B cell (primary cell): ENCODE data around the gene KANK3. TPM values are rescaled to one million over a fixed set of nuclear protein-coding genes. Genes with fewer than 3 reads are reported as not detected.
A peak's percentile ranks its signal among the peaks of the same experiment; 100 is the strongest.

Experiments used
- ATAC-seq: fragments of 200-7000 bp; cut with Tn5 transposase; one replicate; pipeline ENCODE4 v1.10.0; 2021; ENCODE audit warnings: low read depth, mild to moderate bottlenecking, moderate number of reproducible peaks, moderate library complexity
- CTCF ChIA-PET: fragments of 350-600 bp; sonication (Branson Sonifier 250); formaldehyde crosslinking; loops from one replicate; lab custom pipeline; 2021; ENCODE audit warnings: antibody characterized with exemption, inconsistent platforms; lab: Charles Lee
- POLR2A ChIA-PET: fragments of 350-600 bp; sonication (Branson Sonifier 250); formaldehyde crosslinking; loops from one replicate; lab custom pipeline; 2021; ENCODE audit warnings: antibody characterized with exemption; lab: Charles Lee
- DNase-seq: peaks from one replicate; pipeline ENCODE4 v3.0.0; 2013
- H2AFZ ChIP-seq: 2 replicates; pipeline ENCODE4 v1.6.1; 2012; ENCODE audit warnings: mild to moderate bottlenecking, low read depth, low read length; ENCODE audit not compliant: insufficient read depth, poor library complexity, severe bottlenecking
- H3K27ac ChIP-seq, 2 donors: 1 replicate in 1 of 2; 2 replicates in 1 of 2; pipeline ENCODE4 v1.5.1; 2012 to 2013; ENCODE audit warnings: low read length in 2 of 2, mild to moderate bottlenecking in 2 of 2, moderate library complexity in 1 of 2
- H3K27me3 ChIP-seq, 4 experiments: fragments of 200-600 bp in 1 of 4; sonication (generic) in 1 of 4; replicated peaks in 1 of 4; 1 replicate in 2 of 4; 2 replicates in 2 of 4; pipeline versions ENCODE4 v1.6.1 to v1.7.0; 2013 to 2016; ENCODE audit warnings: low read length in 3 of 4, mild to moderate bottlenecking in 2 of 4, mixed read lengths in 1 of 4, moderate library complexity in 1 of 4; ENCODE audit not compliant: insufficient read depth in 4 of 4, control insufficient read depth in 3 of 4; ENCODE audit errors: control extremely low read depth in 1 of 4
- H3K36me3 ChIP-seq, 2 experiments: replicated peaks in 1 of 2; 1 replicate in 1 of 2; 2 replicates in 1 of 2; pipeline versions ENCODE4 v1.6.1 to v1.7.1; 2013; ENCODE audit warnings: low read length in 1 of 2; ENCODE audit not compliant: insufficient read depth in 2 of 2, control insufficient read depth in 1 of 2; ENCODE audit errors: control extremely low read depth in 1 of 2, extremely low read depth in 1 of 2
- H3K4me1 ChIP-seq, 2 donors: fragments of 200-600 bp in 1 of 2; sonication (generic) in 1 of 2; 1 replicate in 1 of 2; 2 replicates in 1 of 2; pipeline versions ENCODE4 v1.5.1 to v1.6.1; 2013 to 2017; ENCODE audit warnings: low read length in 2 of 2; ENCODE audit not compliant: control insufficient read depth in 2 of 2, insufficient read depth in 2 of 2
- H3K4me2 ChIP-seq: replicated peaks from 2 replicates; pipeline ENCODE3; 2012; ENCODE audit warnings: mild to moderate bottlenecking, low read depth, low read length; ENCODE audit not compliant: poor library complexity, severe bottlenecking
- H3K4me3 ChIP-seq, 5 experiments: fragments of 200-600 bp in 1 of 5; sonication (generic) in 1 of 5; 1 replicate in 3 of 5; 2 replicates in 2 of 5; pipeline versions ENCODE4 v1.5.1 to v1.7.0; 2011 to 2016; ENCODE audit warnings: low read length in 4 of 5, mild to moderate bottlenecking in 4 of 5, low read depth in 2 of 5, control low read depth in 1 of 5, moderate library complexity in 1 of 5; ENCODE audit not compliant: insufficient read depth in 1 of 5; ENCODE audit errors: control extremely low read depth in 1 of 5, extremely low read depth in 1 of 5
- H3K79me2 ChIP-seq: fragments of 200-600 bp; sonication (generic); one replicate; pipeline ENCODE4 v1.6.0; 2016; ENCODE audit warnings: low read length; ENCODE audit not compliant: control insufficient read depth, insufficient read depth
- H3K9ac ChIP-seq: fragments of 200-600 bp; sonication (generic); 2 replicates; pipeline ENCODE4 v1.6.1; 2017; ENCODE audit warnings: mild to moderate bottlenecking, low read length, moderate library complexity
- H3K9me3 ChIP-seq, 3 donors: one replicate each; pipeline versions ENCODE4 v1.6.1 to v1.7.1; 2013; ENCODE audit warnings: low read length in 2 of 3; ENCODE audit not compliant: control insufficient read depth in 2 of 3, insufficient read depth in 1 of 3; ENCODE audit errors: control extremely low read depth in 1 of 3
- H4K20me1 ChIP-seq: 2 replicates; pipeline ENCODE4 v1.6.0; 2012; ENCODE audit warnings: mild to moderate bottlenecking, low read length; ENCODE audit not compliant: insufficient read depth, control insufficient read depth, poor library complexity, severe bottlenecking
- H3K27ac Mint-ChIP-seq: one replicate; pipeline ENCODE4 v1.8.0; 2021; ENCODE audit warnings: mixed read lengths
- H3K27me3 Mint-ChIP-seq: one replicate; pipeline ENCODE4 v1.8.0; 2021; ENCODE audit warnings: mixed read lengths
- H3K4me1 Mint-ChIP-seq: one replicate; pipeline ENCODE4 v1.8.0; 2021; ENCODE audit warnings: mixed read lengths
- H3K4me3 Mint-ChIP-seq: one replicate; pipeline ENCODE4 v1.8.0; 2021; ENCODE audit warnings: mixed read lengths
- H3K9me3 Mint-ChIP-seq: one replicate; pipeline ENCODE4 v1.8.0; 2022; ENCODE audit warnings: mixed read lengths; ENCODE audit not compliant: insufficient read depth
- CTCF ChIP-seq: fragments of 200-600 bp; IDR thresholded peaks from one replicate; pipeline ENCODE4 v1.8.0; 2022; ENCODE audit warnings: antibody characterized with exemption, mild to moderate bottlenecking
- EZH2 ChIP-seq: IDR thresholded peaks from 2 replicates; pipeline ENCODE4 v1.6.1; 2012; ENCODE audit warnings: borderline replicate concordance, low read depth, mild to moderate bottlenecking, moderate library complexity, low read length; ENCODE audit not compliant: insufficient read depth, poor library complexity, severe bottlenecking
- WGBS: methylation state at CpG from one replicate; pipeline ENCODE4 v1.1.5; 2013; ENCODE audit warnings: missing lambda C conversion rate; ENCODE audit not compliant: insufficient coverage; 5-methylcytosine and 5-hydroxymethylcytosine counted together
- intact Hi-C: fragments of 100-400 bp; cut with micrococcal nuclease; formaldehyde crosslinking; loops from one replicate; pipeline ENCODE4 v1.10.0; 2022
- polyA plus RNA-seq: library from polyadenylated mRNA; depleted of rRNA; stranded (reverse); fragments of >200 nt; gene quantifications from 2 replicates; pipeline ENCODE4 v1.2.3, GENCODE V29; 2012
- total RNA-seq, 2 donors: library from RNA; stranded (reverse); fragments of 120-200 nt in 1 of 2; gene quantifications; 1 replicate in 1 of 2; 2 replicates in 1 of 2; pipeline versions ENCODE4 v1.2.3 to v1.2.4, GENCODE V29; 2013 to 2022

Gene KANK3
- total and polyA plus RNA-seq, 2 donors (not counting 1 experiment from before 2014, with no cell fraction given) = 0.27 to 0.34 TPM

GRCh38 chr19:8336660-8337059 is 6.4 kb downstream of the KANK3 start:
- intact Hi-C loops = no loop called here
- no peak overlapping the region for H3K27ac Mint-ChIP-seq
- POLR2A ChIA-PET = no interaction called here
- 13% methylated on average over 6 of the region's 8 CpGs for WGBS
- H3K4me1 Mint-ChIP-seq = peaks cover 6% of the 10 kb centered on the region
- no peak overlapping the region for H3K4me3 Mint-ChIP-seq
- Histone ChIP-seq H3K27ac (no peak overlapping the region), H3K9ac (no peak overlapping the region), H3K27me3 (peaks cover 0 to 45% (median 12%) of the 10 kb centered on the region in 4 experiments), H2AFZ (no peak overlapping the region), H3K4me3 (no peak overlapping the region), H3K36me3 (no peaks in the 10 kb centered on the region), H3K79me2 (no peaks in the 10 kb centered on the region), H3K9me3 (peaks cover 0 to 15% (median 0%) of the 10 kb centered on the region in 3 donors), H4K20me1 (no peaks in the 10 kb centered on the region), H3K4me1 (peaks cover 5 to 16% of the 10 kb centered on the region in 2 donors), H3K4me2 (no peak overlapping the region)
- no peak for ATAC-seq
- CTCF ChIA-PET = interaction anchor here (0.6 to 2.1 kb wide), 2 partner anchors 17 to 1406 kb away, joined by 3 to 10 read pairs; no protein-coding TSS in a partner anchor
- no peak for TF ChIP-seq CTCF
- no peak for TF ChIP-seq EZH2
- no peak for DNase-seq
- H3K27me3 Mint-ChIP-seq = peaks cover 27% of the 10 kb centered on the region
- H3K9me3 Mint-ChIP-seq = no peaks in the 10 kb centered on the region

- peaks cover 0 to 45% (median 12%) of the 10 kb centered on the region in 4 experiments for H3K27me3 ChIP-seq
- WGBS = 36% methylated on average over 20 of the region's 27 CpGs
- H3K4me2 ChIP-seq = peak overlapping the region; percentile 79
- H3K9me3 ChIP-seq = peaks cover 0 to 15% (median 0%) of the 10 kb centered on the region in 3 donors
- ChIA-PET CTCF (interaction anchor here (0.6 to 2.1 kb wide), 3 partner anchors 12 to 1407 kb away, joined by 3 to 10 read pairs (median 3); no protein-coding TSS in a partner anchor), POLR2A (no interaction called here)
- H2AFZ ChIP-seq = no peak overlapping the region
- no peaks in the 10 kb centered on the region for H4K20me1 ChIP-seq
- no peak overlapping the region for H3K9ac ChIP-seq
- no peaks in the 10 kb centered on the region for H3K36me3 ChIP-seq
- Mint-ChIP-seq H3K27ac (no peak overlapping the region), H3K4me3 (peak overlapping the region; percentile 65), H3K27me3 (peaks cover 26% of the 10 kb centered on the region), H3K4me1 (peaks cover 6% of the 10 kb centered on the region), H3K9me3 (no peaks in the 10 kb centered on the region)
- DNase-seq (peak; percentile 15), ATAC-seq (no peak)
- H3K4me3 ChIP-seq = no peak overlapping the region
- no peak overlapping the region for H3K27ac ChIP-seq
- intact Hi-C loops = no loop called here
- no peak for TF ChIP-seq EZH2
- no peak for TF ChIP-seq CTCF
- H3K4me1 ChIP-seq = peaks cover 5 to 16% of the 10 kb centered on the region in 2 donors
- H3K79me2 ChIP-seq = no peaks in the 10 kb centered on the region
Measured at GRCh38 chr19:8336072-8336569, 6.9 kb downstream of the KANK3 start.
